Liver (tissue), 3 donors: ENCODE measurements around the gene TSPEAR.

Experiments used
- CTCF ChIP-seq: fragments of 150-350 bp; IDR thresholded peaks from 2 replicates; pipeline ENCODE4 v1.5.1; 2017; ENCODE audit warnings: improper control_type of control experiment, low read depth, low read length; ENCODE audit not compliant: missing input control
- MAX ChIP-seq: IDR thresholded peaks from 2 replicates; pipeline ENCODE4 v1.6.1; 2016; ENCODE audit warnings: antibody characterized with exemption
- RAD21 ChIP-seq, 2 donors: IDR thresholded peaks; 2 replicates each; pipeline ENCODE4 v1.6.1; 2016; ENCODE audit warnings: antibody characterized with exemption in 2 of 2, mild to moderate bottlenecking in 2 of 2
- SP1 ChIP-seq: IDR thresholded peaks from 2 replicates; pipeline ENCODE4 v1.6.1; 2018; ENCODE audit warnings: antibody characterized with exemption, mild to moderate bottlenecking
- TAF1 ChIP-seq: conservative IDR thresholded peaks from 2 replicates; pipeline ENCODE4 v1.6.1; 2016; ENCODE audit warnings: antibody characterized with exemption, mild to moderate bottlenecking
- donor health status: healthy.
- donor health status: healthy.

- no peak for TF ChIP-seq CTCF
- no peak for TF ChIP-seq RAD21 (IDR thresholded peaks at IDR 0.05)
- TF ChIP-seq MAX: no peak
- no peak for TF ChIP-seq SP1
- no peak for TF ChIP-seq TAF1
Measured at GRCh38 chr21:44579056-44579832, 132.1 kb downstream of the TSPEAR start.
